Stimulated activated CD4-positive, alpha-beta T cell treated with anti-CD3 and anti-CD28 coated beads, TNF-alpha, amount 100 ng/mL, for 4 hours (primary cell): ENCODE data around the gene VMAC.

Source experiments
- DNase-seq, 3 experiments: peaks; one replicate each; pipeline ENCODE4 v3.0.0-alpha.2; 2020; ENCODE audit warnings: low read depth in 3 of 3

Gene VMAC

GRCh38 chr19:5952193-5953029 is 47.7 kb downstream of the VMAC start:
- no peak for DNase-seq

- no peak for DNase-seq
These were observed 48.4 kb downstream of the VMAC start for GRCh38 chr19:5953030-5953589.

DNA sequence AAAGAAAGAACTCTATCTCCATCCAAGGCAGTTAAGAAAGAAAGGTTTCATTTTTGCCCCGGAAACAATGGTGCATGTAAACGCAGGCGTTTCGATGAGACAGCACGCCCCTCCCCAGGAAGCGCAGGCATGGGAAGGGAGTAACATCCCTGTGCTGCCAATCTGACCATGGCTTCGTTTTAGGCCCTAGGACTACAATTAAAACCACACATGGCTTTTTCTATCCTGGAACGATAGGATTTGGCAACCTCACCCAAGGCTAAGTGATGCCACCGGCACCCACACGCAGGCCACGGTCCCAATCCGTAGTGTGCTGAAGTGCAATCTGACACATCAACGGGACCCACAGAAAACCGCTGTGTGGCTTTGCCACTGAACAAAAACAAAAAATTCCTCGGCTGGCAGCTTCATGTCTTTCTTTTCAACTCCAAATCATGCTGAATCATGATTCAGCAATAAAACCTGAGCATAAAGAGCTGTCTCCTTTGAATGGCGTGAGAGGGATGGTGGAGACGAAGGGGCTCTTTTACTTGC is 49.1 kb downstream of the VMAC start:
- DNase-seq: no peak

GRCh38 chr19:5954293-5954692 is 49.6 kb downstream of the VMAC start:
- no peak for DNase-seq

- DNase-seq: no peak
These were observed 50.9 kb downstream of the VMAC start for GRCh38 chr19:5955636-5955935.

DNA sequence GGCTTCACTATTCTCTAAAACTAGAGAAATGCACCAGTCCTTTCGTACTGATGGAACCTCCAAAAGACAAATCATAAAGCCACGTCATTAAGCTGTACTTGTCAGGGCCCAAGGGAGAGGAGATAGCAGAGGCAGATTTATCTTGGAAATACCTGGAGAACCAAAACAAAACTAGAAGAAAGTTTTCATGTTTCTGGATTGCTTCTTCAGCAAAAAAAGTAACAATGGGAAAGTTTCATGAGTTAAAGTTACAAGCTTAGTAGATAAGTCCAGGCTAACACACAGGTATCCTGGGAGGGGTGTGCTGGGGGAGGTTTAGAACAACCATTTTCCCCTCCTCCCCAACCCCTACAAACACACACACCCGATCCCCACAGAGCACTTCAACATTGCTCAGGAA is 51.7 kb downstream of the VMAC start:
- no peak for DNase-seq

GRCh38 chr19:5956728-5957127 is 52.1 kb downstream of the VMAC start:
- no peak for DNase-seq

DNA sequence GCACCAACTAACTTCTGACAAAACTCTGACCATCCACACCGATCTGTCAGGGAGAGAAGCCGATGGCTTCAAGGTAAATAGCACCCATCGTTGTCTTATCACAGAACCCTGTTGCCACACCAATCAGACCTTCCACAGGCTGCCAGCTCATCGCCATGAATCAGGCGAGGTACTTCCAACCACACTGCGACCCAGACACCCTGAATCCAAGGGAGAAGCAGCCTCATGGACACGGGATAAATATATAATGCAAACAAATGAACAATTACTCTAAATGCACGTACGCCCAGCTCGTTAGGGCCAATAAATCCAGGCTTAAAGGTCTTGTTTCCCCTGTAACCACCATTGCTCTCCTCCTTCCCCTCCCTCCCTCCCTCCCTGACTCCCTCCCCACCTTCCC is 52.5 kb downstream of the VMAC start:
- DNase-seq: no peak

- DNase-seq: no peak
These were observed 53.6 kb downstream of the VMAC start for GRCh38 chr19:5958074-5958850.

GRCh38 chr19:5958851-5959122 is 54.1 kb downstream of the VMAC start:
- DNase-seq: no peak

GRCh38 chr19:5959260-5960004 is 54.8 kb downstream of the VMAC start:
- DNase-seq: no peak
